ENCODE measurements around the gene ACTBL2.
A peak's percentile ranks its signal among the peaks of the same experiment; 100 is the strongest.
"Not testable (repeated sequence)": the region's sequence is repeated elsewhere in the genome, so short reads cannot be mapped to it uniquely, and the experiment has no call there.

ACTBL2 gene

GRCh38 chr5:57494104-57495098, 11.8 kb upstream of the ACTBL2 start:
- DNase-seq, result peak; percentile 76

GRCh38 chr5:57493034-57493433, 10.4 kb upstream of the ACTBL2 start:
- DNase-seq, result no peak

GRCh38 chr5:57492632-57493031, 10.0 kb upstream of the ACTBL2 start:
- DNase-seq, result no peak

- DNase-seq, result no peak
Observed at GRCh38 chr5:57491369-57491965, 8.9 kb upstream of the ACTBL2 start.

- no peak for DNase-seq
Observed at GRCh38 chr5:57488215-57488955, 5.8 kb upstream of the ACTBL2 start.

- DNase-seq, result no peak
Observed at GRCh38 chr5:57486027-57486602, 3.5 kb upstream of the ACTBL2 start.

- no peak for DNase-seq
Observed at GRCh38 chr5:57478826-57479225, 3.8 kb downstream of the ACTBL2 start.

GRCh38 chr5:57476601-57477056, 6.0 kb downstream of the ACTBL2 start:
- no peak for DNase-seq

GRCh38 chr5:57470339-57470738, 12.3 kb downstream of the ACTBL2 start:
- no peak for DNase-seq

GRCh38 chr5:57468481-57469163, 14.0 kb downstream of the ACTBL2 start:
- no peak for DNase-seq

GRCh38 chr5:57466544-57466943, 16.1 kb downstream of the ACTBL2 start:
- DNase-seq, result no peak

- DNase-seq, result not testable (repeated sequence)
Observed at GRCh38 chr5:57460056-57460455, 22.6 kb downstream of the ACTBL2 start.

GRCh38 chr5:57458443-57458842, 24.2 kb downstream of the ACTBL2 start:
- no peak for DNase-seq

GRCh38 chr5:57456531-57457135, 26.0 kb downstream of the ACTBL2 start:
- DNase-seq, result no peak

GRCh38 chr5:57455511-57456455, 26.8 kb downstream of the ACTBL2 start:
- no peak for DNase-seq

GRCh38 chr5:57454896-57455295, 27.7 kb downstream of the ACTBL2 start:
- DNase-seq, result no peak

- DNase-seq, result no peak
Observed at GRCh38 chr5:57453728-57454127, 28.9 kb downstream of the ACTBL2 start.

GRCh38 chr5:57452885-57453284, 29.7 kb downstream of the ACTBL2 start:
- no peak for DNase-seq

- no peak for DNase-seq
Observed at GRCh38 chr5:57450991-57451876, 31.4 kb downstream of the ACTBL2 start.

GRCh38 chr5:57448751-57449150, 33.9 kb downstream of the ACTBL2 start:
- no peak for DNase-seq
